ENCODE measurements around the gene TMEM182. TPM values are rescaled to one million over a fixed set of nuclear protein-coding genes. Genes with fewer than 3 reads are reported as not detected.

Gene TMEM182
- total RNA-seq, 2 experiments from 2014 or later, result 2.0 to 2.7 TPM

DNA sequence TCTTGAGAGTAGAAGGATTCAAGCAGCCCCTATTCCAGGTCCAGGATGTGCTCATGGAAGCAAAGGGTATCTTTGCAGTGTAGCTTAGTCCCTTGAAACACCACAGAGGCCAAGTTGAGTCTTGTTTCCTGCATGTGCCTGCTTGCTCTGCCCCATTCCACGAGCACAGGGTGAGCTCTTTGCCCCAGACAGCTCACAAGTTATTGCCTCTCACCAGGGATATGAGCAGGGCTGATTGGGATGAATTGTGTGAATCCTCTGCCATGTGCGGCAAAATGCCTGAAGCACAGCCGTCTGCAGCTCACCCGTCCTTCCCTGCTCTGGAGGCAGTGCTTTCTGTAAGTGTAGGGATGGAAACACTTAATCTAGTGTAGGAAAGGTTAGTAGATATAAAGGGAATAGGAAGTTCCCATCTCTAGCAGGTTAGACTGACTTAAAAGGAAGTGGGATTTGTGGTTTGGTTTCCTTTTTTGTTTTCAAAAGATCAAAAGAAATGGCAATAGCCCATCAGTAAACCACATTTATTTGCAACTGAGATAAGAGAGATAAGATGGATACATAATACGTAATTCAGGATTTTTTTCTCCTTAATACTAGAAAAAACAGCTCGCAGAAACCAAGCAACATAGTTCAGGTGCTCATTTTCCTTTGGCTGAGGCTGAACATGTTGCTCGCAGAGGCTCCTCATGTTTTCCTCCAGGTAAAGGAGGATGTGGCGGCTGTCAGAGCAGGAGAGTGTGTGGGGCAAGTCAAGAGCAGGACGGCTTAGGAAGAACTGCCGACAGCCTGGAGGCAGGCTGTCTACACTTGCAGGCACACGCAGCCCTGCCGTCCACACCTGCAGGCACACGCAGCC is 41.4 kb downstream of the TMEM182 start:
- peaks cover 14% of the 10 kb centered on the region for H3K4me1 ChIP-seq (ENCODE audit: insufficient read depth, low read length)
- Mint-ChIP-seq H3K4me3 (peak overlapping the region; percentile 30), H3K4me1 (ENCODE audit: low read depth) (peaks cover 19% of the 10 kb centered on the region), H3K27me3 (no peaks in the 10 kb centered on the region), H3K27ac (peak overlapping the region; percentile 21), H3K36me3 (ENCODE audit: low read depth) (peaks cover 50% of the 10 kb centered on the region), H3K9me3 (peaks cover 30% of the 10 kb centered on the region)
- no peak overlapping the region for H3K4me3 ChIP-seq (ENCODE audit: low read length)
- peaks cover 26 to 40% of the 10 kb centered on the region in 2 experiments for H3K9me3 ChIP-seq (ENCODE audit: control insufficient read depth in 1 of 2, insufficient read depth in 1 of 2, low read length in 2 of 2)
- POLR2A ChIA-PET, result no interaction called here
- ATAC-seq (ENCODE audit: poor library complexity) (peak; percentile 46), DNase-seq (peak in 3 of 14 experiments; percentile 17 to 41 (median 20))
- no peak for TF ChIP-seq CTCF (IDR thresholded peaks at IDR 0.05)
- peaks cover 4% of the 10 kb centered on the region for H3K36me3 ChIP-seq (ENCODE audit: insufficient read depth, low read length)
- intact Hi-C loops (cut with DNase I, micrococcal nuclease), result no loop called here
- H3K27me3 ChIP-seq (ENCODE audit: control insufficient read depth in 1 of 2, insufficient read depth in 2 of 2, low read length in 2 of 2), result no peaks in the 10 kb centered on the region
- CTCF ChIA-PET, result no interaction called here
- no peak overlapping the region for H3K27ac ChIP-seq (ENCODE audit: low read depth in 1 of 2, low read length in 2 of 2)

- no peak for TF ChIP-seq CTCF (IDR thresholded peaks at IDR 0.05)
- Mint-ChIP-seq H3K4me3 (no peak overlapping the region), H3K27ac (peak overlapping the region; percentile 21), H3K9me3 (peaks cover 30% of the 10 kb centered on the region), H3K36me3 (ENCODE audit: low read depth) (peaks cover 46% of the 10 kb centered on the region), H3K27me3 (no peaks in the 10 kb centered on the region), H3K4me1 (ENCODE audit: low read depth) (peaks cover 19% of the 10 kb centered on the region)
- peaks cover 14% of the 10 kb centered on the region for H3K4me1 ChIP-seq (ENCODE audit: insufficient read depth, low read length)
- DNase-seq (no peak), ATAC-seq (ENCODE audit: poor library complexity) (no peak)
- ChIA-PET POLR2A (no interaction called here), CTCF (no interaction called here)
- H3K9me3 ChIP-seq (ENCODE audit: control insufficient read depth in 1 of 2, insufficient read depth in 1 of 2, low read length in 2 of 2), result peaks cover 26 to 40% of the 10 kb centered on the region in 2 experiments
- no peaks in the 10 kb centered on the region for H3K27me3 ChIP-seq (ENCODE audit: control insufficient read depth in 1 of 2, insufficient read depth in 2 of 2, low read length in 2 of 2)
- intact Hi-C loops (cut with DNase I, micrococcal nuclease), result no loop called here
- H3K27ac ChIP-seq (ENCODE audit: low read depth in 1 of 2, low read length in 2 of 2), result no peak overlapping the region
- H3K36me3 ChIP-seq (ENCODE audit: insufficient read depth, low read length), result peaks cover 4% of the 10 kb centered on the region
- H3K4me3 ChIP-seq (ENCODE audit: low read length), result no peak overlapping the region
Observed at GRCh38 chr2:102803897-102804217, 42.0 kb downstream of the TMEM182 start.

DNA sequence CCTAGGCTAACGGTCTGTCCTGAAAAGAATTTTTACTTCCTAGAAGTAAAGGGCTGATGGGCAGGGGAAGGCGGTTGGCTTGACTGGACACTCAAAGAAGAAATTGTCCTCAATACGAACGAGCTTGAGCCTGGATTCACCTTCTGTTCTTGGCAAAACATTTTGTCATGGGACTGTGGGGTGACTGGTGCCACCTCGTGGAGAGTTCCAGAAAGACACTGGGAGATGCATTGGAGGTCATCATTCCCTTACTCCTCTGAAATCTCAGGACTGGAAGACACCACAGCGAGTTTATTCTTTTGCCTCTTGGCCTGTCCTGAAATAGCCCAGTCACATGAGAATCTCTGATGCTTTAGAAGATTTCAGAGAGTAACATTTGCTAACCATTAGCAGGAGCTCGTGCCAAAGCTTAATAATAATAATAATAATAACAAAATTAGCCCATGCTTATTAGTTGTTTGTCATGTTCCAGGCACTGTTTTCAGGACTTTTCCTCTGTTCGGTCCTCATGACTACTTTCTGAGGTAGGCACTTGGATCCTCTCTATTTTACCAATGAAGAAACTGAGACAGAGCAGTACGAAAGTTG is 44.5 kb downstream of the TMEM182 start:
- peaks cover 14% of the 10 kb centered on the region for H3K4me1 ChIP-seq (ENCODE audit: insufficient read depth, low read length)
- no peak overlapping the region for H3K27ac Mint-ChIP-seq
- intact Hi-C loops (cut with DNase I, micrococcal nuclease), result loop anchor here (2.0 kb wide), 2 partner anchors 54 to 286 kb away; no protein-coding TSS in a partner anchor
- H3K27me3 ChIP-seq (ENCODE audit: control insufficient read depth in 1 of 2, insufficient read depth in 2 of 2, low read length in 2 of 2), result no peaks in the 10 kb centered on the region
- peaks cover 19% of the 10 kb centered on the region for H3K4me1 Mint-ChIP-seq (ENCODE audit: low read depth)
- ChIA-PET CTCF (interaction anchor here (1.3 kb wide), 1 partner anchor 69 kb away, joined by 3 read pairs; a partner anchor contains a TSS), POLR2A (no interaction called here)
- TF ChIP-seq CTCF (IDR thresholded peaks at IDR 0.05), result peak; percentile 77
- no peak for ATAC-seq (ENCODE audit: poor library complexity)
- H3K9me3 ChIP-seq (ENCODE audit: control insufficient read depth in 1 of 2, insufficient read depth in 1 of 2, low read length in 2 of 2), result peaks cover 16 to 19% of the 10 kb centered on the region in 2 experiments
- no peaks in the 10 kb centered on the region for H3K36me3 ChIP-seq (ENCODE audit: insufficient read depth, low read length)
- H3K27ac ChIP-seq (ENCODE audit: low read depth in 1 of 2, low read length in 2 of 2), result no peak overlapping the region
- no peak overlapping the region for H3K4me3 ChIP-seq (ENCODE audit: low read length)
- H3K27me3 Mint-ChIP-seq, result no peaks in the 10 kb centered on the region
- peaks cover 10% of the 10 kb centered on the region for H3K9me3 Mint-ChIP-seq
- H3K4me3 Mint-ChIP-seq, result no peak overlapping the region
- peak in 11 of 14 experiments; percentile 1 to 46 (median 12) for DNase-seq
- peaks cover 21% of the 10 kb centered on the region for H3K36me3 Mint-ChIP-seq (ENCODE audit: low read depth)

Data from CD4-positive, alpha-beta T cell (primary cell).